Activated naive CD8-positive, alpha-beta T cell (primary cell): ENCODE measurements around the gene NSMCE1.

Experiments used
- H3K27ac Mint-ChIP-seq: one replicate; pipeline ENCODE4 v1.8.0; 2021; ENCODE audit warnings: mixed read lengths
- H3K27me3 Mint-ChIP-seq: one replicate; pipeline ENCODE4 v1.8.0; 2021; ENCODE audit warnings: mixed read lengths
- H3K36me3 Mint-ChIP-seq: one replicate; pipeline ENCODE4 v1.8.0; 2021; ENCODE audit warnings: mixed read lengths
- H3K4me1 Mint-ChIP-seq: one replicate; pipeline ENCODE4 v1.8.0; 2021; ENCODE audit warnings: low read depth, mixed read lengths
- H3K4me3 Mint-ChIP-seq: one replicate; pipeline ENCODE4 v1.8.0; 2021; ENCODE audit warnings: mild to moderate bottlenecking, mixed read lengths
- H3K9me3 Mint-ChIP-seq: one replicate; pipeline ENCODE4 v1.8.0; 2021; ENCODE audit warnings: low read depth, mixed read lengths

NSMCE1 gene

DNA sequence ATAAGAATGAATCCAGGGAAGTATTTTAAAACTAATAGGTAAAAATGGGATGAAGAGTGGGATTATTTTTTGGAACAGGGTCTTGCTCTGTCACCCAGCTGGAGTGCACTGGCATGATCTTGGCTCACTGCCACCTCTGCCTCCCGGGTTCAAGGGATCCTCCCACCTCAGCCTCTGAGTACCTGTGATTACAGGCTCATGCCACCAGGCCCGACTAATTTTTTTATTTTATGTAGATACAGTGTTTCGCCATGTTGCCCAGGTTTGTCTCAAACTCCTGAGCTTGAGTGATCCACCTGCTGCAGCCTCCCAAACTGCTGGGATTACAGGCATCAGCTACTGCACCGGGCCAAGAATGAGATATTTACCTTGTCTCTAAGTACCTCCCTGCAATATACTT lies 22.1 kb downstream of the NSMCE1 start:
- Mint-ChIP-seq H3K36me3 (peaks cover 21% of the 10 kb centered on the region), H3K4me1 (peaks cover 82% of the 10 kb centered on the region), H3K27me3 (no peaks in the 10 kb centered on the region), H3K27ac (peak overlapping the region; percentile 92), H3K9me3 (no peaks in the 10 kb centered on the region), H3K4me3 (peak overlapping the region; percentile 11)

DNA sequence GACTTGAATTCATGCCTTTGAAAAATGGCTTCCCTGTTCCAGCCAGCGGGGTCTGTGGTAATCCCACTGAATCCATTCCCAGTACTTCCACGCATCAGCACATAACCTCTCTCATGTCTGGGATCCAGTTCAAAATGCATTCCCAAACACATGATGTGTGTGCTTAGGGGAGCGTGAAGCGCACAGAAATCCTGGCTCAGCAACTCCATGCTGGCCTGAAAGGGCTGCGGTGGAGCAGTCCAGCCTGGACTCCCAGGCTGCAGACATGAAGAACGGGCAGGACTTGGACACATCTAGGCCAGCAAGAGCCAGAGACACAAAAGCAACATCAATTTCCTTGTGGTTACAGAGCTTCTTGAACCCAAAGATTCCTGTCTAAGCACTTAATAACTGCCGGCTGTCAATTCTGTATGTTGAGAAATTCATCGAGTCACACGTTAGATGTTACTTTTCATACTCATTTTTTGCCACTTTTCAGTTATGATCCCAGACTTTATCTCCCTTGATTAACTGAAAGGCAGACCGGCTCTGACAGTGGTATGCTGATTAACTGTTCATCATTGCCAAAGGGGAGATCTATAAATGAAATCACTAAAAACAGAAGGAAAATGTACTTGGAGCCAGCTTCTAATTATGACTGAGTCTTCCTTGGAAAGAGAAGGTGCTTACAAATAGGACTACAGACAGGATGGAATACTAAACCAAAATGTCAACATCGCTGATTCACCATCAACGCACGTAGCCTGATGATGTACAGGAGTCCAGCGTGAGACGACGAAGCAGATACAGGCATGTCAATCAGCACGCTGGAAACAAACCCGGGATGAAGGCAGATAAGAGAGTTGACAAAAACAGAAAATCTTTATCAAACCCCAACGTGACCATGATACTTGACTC lies 23.0 kb downstream of the NSMCE1 start:
- Mint-ChIP-seq H3K4me3 (peak overlapping the region; percentile 48), H3K9me3 (no peaks in the 10 kb centered on the region), H3K27ac (peak overlapping the region; percentile 92), H3K36me3 (peaks cover 20% of the 10 kb centered on the region), H3K4me1 (peaks cover 78% of the 10 kb centered on the region), H3K27me3 (no peaks in the 10 kb centered on the region)

GRCh38 chr16:27244363-27244755 lies 24.2 kb downstream of the NSMCE1 start:
- Mint-ChIP-seq H3K4me1 (peaks cover 78% of the 10 kb centered on the region), H3K27ac (peak overlapping the region; percentile 76), H3K4me3 (no peak overlapping the region), H3K36me3 (peaks cover 15% of the 10 kb centered on the region), H3K9me3 (no peaks in the 10 kb centered on the region), H3K27me3 (no peaks in the 10 kb centered on the region)

- H3K4me1 Mint-ChIP-seq = peaks cover 81% of the 10 kb centered on the region
- H3K4me3 Mint-ChIP-seq = no peak overlapping the region
- peak overlapping the region; percentile 76 for H3K27ac Mint-ChIP-seq
- H3K36me3 Mint-ChIP-seq = peaks cover 13% of the 10 kb centered on the region
- no peaks in the 10 kb centered on the region for H3K9me3 Mint-ChIP-seq
- H3K27me3 Mint-ChIP-seq = no peaks in the 10 kb centered on the region
Measured at GRCh38 chr16:27243725-27244362, 24.7 kb downstream of the NSMCE1 start.

- H3K27me3 Mint-ChIP-seq = no peaks in the 10 kb centered on the region
Measured at GRCh38 chr16:27242868-27243590, 25.5 kb downstream of the NSMCE1 start.

GRCh38 chr16:27242398-27242797 lies 26.2 kb downstream of the NSMCE1 start:
- Mint-ChIP-seq H3K4me1 (peaks cover 88% of the 10 kb centered on the region), H3K27me3 (no peaks in the 10 kb centered on the region), H3K9me3 (no peaks in the 10 kb centered on the region), H3K4me3 (peak overlapping the region; percentile 68), H3K27ac (peak overlapping the region; percentile 86), H3K36me3 (peaks cover 10% of the 10 kb centered on the region)

More at GRCh38 chr16:27242868-27243590, 25.5 kb downstream of the NSMCE1 start:
- Mint-ChIP-seq H3K27ac (peak overlapping the region; percentile 86), H3K4me1 (peaks cover 86% of the 10 kb centered on the region), H3K36me3 (peaks cover 13% of the 10 kb centered on the region), H3K4me3 (peak overlapping the region; percentile 68), H3K9me3 (no peaks in the 10 kb centered on the region)

- Mint-ChIP-seq H3K4me3 (no peak overlapping the region), H3K36me3 (peaks cover 5% of the 10 kb centered on the region), H3K27me3 (no peaks in the 10 kb centered on the region), H3K4me1 (peaks cover 88% of the 10 kb centered on the region), H3K9me3 (no peaks in the 10 kb centered on the region), H3K27ac (peak overlapping the region; percentile 73)
Measured at GRCh38 chr16:27241658-27242057, 26.9 kb downstream of the NSMCE1 start.

- no peaks in the 10 kb centered on the region for H3K9me3 Mint-ChIP-seq
- H3K4me1 Mint-ChIP-seq = peaks cover 85% of the 10 kb centered on the region
- no peaks in the 10 kb centered on the region for H3K27me3 Mint-ChIP-seq
- H3K4me3 Mint-ChIP-seq = no peak overlapping the region
- peak overlapping the region; percentile 100 for H3K27ac Mint-ChIP-seq
- H3K36me3 Mint-ChIP-seq = peaks cover 4% of the 10 kb centered on the region
Measured at GRCh38 chr16:27240948-27241531, 27.5 kb downstream of the NSMCE1 start.

DNA sequence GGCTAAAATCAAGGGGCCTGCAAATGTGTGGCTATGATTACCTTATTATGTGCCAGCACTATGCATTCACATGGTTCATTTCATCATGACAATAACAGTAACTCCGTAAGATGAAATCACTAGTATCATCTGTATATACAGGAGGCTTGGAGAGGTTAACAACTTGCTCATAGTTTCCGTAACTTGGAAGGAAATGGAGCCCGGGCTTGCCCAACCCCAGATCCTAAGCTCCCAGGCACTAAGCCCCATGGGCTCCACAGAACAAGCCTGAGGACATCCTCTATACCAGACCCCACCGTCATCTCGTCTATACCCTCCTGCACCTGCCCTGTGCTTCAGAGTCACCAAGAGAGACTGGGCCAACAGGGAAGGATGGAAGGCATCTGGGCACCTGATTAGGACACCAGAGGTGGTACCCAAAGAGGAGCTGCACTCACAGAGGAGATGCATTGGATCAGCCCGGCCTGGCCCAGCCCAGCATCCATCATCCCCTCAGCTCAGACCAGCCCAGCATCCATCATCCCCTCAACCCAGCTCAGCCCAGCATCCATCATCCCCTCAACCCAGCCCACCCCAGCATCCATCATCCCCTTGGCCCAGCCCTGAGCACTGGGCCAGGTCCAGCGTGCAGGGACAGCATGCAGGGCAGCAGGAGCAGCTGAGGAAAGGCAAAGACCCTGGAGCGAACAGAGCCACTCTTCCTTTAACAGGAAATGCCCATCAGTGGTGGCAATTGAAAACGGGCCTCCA lies 28.5 kb downstream of the NSMCE1 start:
- H3K27me3 Mint-ChIP-seq = no peaks in the 10 kb centered on the region
- H3K4me1 Mint-ChIP-seq = peaks cover 84% of the 10 kb centered on the region
- H3K9me3 Mint-ChIP-seq = no peaks in the 10 kb centered on the region

DNA sequence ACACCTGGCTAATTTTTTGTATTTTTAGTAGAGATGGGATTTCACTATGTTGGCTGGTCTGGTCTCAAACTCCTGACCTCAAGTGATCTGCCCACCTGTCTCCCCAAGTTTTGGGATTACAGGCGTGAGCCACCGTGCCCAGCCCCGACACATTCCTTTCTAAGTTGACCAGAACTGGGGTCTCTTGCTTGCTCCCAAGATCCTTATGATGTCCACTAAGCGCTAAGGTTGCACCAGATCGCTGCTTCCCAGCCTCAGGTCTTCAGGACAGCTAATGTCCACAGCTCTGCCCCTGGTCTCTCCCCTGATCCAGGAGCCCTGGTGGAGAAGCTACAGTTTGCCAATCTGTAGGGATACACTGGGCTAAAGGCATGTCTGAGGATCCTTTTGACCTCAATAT lies 29.5 kb downstream of the NSMCE1 start:
- Mint-ChIP-seq H3K4me1 (peaks cover 84% of the 10 kb centered on the region), H3K27me3 (no peaks in the 10 kb centered on the region), H3K9me3 (no peaks in the 10 kb centered on the region), H3K36me3 (peaks cover 2% of the 10 kb centered on the region), H3K27ac (peak overlapping the region; percentile 100), H3K4me3 (no peak overlapping the region)

More for the DNA sequence above, 28.5 kb downstream of the NSMCE1 start:
- Mint-ChIP-seq H3K36me3 (no peaks in the 10 kb centered on the region), H3K4me3 (no peak overlapping the region), H3K27ac (peak overlapping the region; percentile 100)

DNA sequence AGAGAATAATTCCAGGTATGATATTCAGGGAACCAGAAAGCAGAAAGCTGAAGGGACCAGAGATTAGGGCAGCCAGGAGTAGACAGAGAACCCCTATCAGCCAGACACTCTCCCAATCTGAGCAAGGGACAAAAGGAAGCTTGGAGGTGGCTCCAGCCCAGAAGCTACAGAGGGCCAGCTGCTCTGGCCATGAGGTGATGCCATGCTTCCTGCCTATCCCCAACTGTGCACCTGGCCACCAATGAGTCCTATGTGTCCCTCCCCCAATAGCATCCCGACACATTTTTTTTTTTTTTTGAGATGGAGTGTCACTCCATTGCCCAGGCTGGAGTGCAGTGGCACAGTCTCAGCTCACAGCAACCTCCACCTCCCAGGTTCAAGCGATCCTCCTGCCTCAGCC lies 30.0 kb downstream of the NSMCE1 start:
- no peaks in the 10 kb centered on the region for H3K27me3 Mint-ChIP-seq
- H3K9me3 Mint-ChIP-seq = no peaks in the 10 kb centered on the region
- H3K4me3 Mint-ChIP-seq = peak overlapping the region; percentile 79
- H3K27ac Mint-ChIP-seq = peak overlapping the region; percentile 100
- H3K36me3 Mint-ChIP-seq = peaks cover 2% of the 10 kb centered on the region
- H3K4me1 Mint-ChIP-seq = peaks cover 84% of the 10 kb centered on the region

GRCh38 chr16:27238016-27238587 lies 30.5 kb downstream of the NSMCE1 start:
- peaks cover 84% of the 10 kb centered on the region for H3K4me1 Mint-ChIP-seq
- H3K4me3 Mint-ChIP-seq = peak overlapping the region; percentile 79
- H3K36me3 Mint-ChIP-seq = peaks cover 2% of the 10 kb centered on the region

GRCh38 chr16:27237219-27238015 lies 31.2 kb downstream of the NSMCE1 start:
- H3K27ac Mint-ChIP-seq = peak overlapping the region; percentile 100
- H3K36me3 Mint-ChIP-seq = peaks cover 2% of the 10 kb centered on the region
- no peaks in the 10 kb centered on the region for H3K27me3 Mint-ChIP-seq
- H3K4me1 Mint-ChIP-seq = peaks cover 84% of the 10 kb centered on the region
- H3K4me3 Mint-ChIP-seq = peak overlapping the region; percentile 79
- H3K9me3 Mint-ChIP-seq = no peaks in the 10 kb centered on the region

More at GRCh38 chr16:27238016-27238587, 30.5 kb downstream of the NSMCE1 start:
- no peaks in the 10 kb centered on the region for H3K9me3 Mint-ChIP-seq
- peak overlapping the region; percentile 100 for H3K27ac Mint-ChIP-seq
- no peaks in the 10 kb centered on the region for H3K27me3 Mint-ChIP-seq
